ENCODE measurements around the gene TM7SF2.
A peak's percentile ranks its signal among the peaks of the same experiment; 100 is the strongest.

DNA sequence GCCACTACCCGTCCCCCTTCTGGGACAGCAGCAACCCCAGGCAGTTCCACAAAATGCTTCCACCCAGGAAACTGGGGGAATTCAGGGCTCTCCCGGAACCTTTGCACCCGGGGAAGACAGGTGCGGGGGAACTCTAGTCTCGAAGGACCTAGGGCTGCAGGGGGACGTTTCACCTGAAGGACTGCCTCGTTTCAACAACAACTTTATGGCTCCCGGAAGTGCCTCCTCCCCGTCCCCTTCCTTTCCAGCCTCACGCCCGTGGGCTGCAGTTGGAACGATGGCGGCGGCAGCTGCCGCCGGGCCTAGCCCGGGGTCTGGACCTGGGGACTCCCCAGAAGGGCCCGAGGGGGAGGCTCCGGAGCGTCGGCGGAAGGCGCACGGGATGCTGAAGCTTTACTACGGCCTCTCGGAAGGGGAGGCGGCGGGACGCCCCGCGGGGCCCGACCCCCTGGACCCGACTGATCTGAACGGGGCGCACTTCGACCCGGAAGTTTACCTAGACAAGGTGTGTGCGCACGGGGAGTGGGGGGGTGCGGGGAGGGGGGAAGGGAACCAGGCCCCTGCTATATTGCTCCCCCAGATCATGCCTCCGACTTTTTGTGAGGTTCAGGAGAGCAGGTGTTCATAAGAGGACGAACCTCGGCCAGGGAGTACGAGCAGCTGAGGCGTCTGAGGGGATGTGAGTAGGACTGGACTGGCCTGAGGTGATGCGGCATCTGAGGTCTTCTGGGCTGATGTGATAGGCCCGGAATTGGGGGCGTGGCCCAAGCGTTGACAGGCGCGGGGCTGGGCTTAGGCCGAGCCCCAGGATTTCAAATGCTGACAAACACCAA lies 15.5 kb upstream of the TM7SF2 start, which contains the start of gene VPS51:
- TF ChIP-seq, protein P1, sequence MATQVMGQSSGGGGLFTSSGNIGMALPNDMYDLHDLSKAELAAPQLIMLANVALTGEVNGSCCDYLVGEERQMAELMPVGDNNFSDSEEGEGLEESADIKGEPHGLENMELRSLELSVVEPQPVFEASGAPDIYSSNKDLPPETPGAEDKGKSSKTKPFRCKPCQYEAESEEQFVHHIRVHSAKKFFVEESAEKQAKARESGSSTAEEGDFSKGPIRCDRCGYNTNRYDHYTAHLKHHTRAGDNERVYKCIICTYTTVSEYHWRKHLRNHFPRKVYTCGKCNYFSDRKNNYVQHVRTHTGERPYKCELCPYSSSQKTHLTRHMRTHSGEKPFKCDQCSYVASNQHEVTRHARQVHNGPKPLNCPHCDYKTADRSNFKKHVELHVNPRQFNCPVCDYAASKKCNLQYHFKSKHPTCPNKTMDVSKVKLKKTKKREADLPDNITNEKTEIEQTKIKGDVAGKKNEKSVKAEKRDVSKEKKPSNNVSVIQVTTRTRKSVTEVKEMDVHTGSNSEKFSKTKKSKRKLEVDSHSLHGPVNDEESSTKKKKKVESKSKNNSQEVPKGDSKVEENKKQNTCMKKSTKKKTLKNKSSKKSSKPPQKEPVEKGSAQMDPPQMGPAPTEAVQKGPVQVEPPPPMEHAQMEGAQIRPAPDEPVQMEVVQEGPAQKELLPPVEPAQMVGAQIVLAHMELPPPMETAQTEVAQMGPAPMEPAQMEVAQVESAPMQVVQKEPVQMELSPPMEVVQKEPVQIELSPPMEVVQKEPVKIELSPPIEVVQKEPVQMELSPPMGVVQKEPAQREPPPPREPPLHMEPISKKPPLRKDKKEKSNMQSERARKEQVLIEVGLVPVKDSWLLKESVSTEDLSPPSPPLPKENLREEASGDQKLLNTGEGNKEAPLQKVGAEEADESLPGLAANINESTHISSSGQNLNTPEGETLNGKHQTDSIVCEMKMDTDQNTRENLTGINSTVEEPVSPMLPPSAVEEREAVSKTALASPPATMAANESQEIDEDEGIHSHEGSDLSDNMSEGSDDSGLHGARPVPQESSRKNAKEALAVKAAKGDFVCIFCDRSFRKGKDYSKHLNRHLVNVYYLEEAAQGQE (IDR thresholded peaks at IDR 0.05; ENCODE audit: insufficient read depth in 1 of 2, low read depth in 2 of 2, low read length in 2 of 2): 0 out of 4 replicates have a peak, but pooled peaks of 1 of the 2 experiments have one; percentile 39
- TF ChIP-seq SIN3A (IDR thresholded peaks at IDR 0.05; ENCODE audit: borderline replicate concordance, insufficient read depth, low read length) (peak; percentile 87; the same call in 1 of the 2 replicates), POLR2AphosphoS5 (IDR thresholded peaks at IDR 0.05; ENCODE audit: low read depth, low read length) (peak; percentile 94), TAF1 (IDR thresholded peaks at IDR 0.05; ENCODE audit: borderline replicate concordance, insufficient read depth, low read length) (peak; percentile 95; the same call in 1 of the 2 replicates), FOXP2 (optimal IDR thresholded peaks at IDR 0.05; ENCODE audit: borderline replicate concordance, extremely low read depth, extremely low read length, insufficient read depth) (peak; percentile 47)

Data from PFSK-1 (cell line).